ENCODE measurements around the gene ZRANB3. TPM values are rescaled to one million over a fixed set of nuclear protein-coding genes. Genes with fewer than 3 reads are reported as not detected.

The ZRANB3 gene
- total and polyA plus RNA-seq, 8 donors = 0.87 to 16.3 (median 2.6) TPM

DNA sequence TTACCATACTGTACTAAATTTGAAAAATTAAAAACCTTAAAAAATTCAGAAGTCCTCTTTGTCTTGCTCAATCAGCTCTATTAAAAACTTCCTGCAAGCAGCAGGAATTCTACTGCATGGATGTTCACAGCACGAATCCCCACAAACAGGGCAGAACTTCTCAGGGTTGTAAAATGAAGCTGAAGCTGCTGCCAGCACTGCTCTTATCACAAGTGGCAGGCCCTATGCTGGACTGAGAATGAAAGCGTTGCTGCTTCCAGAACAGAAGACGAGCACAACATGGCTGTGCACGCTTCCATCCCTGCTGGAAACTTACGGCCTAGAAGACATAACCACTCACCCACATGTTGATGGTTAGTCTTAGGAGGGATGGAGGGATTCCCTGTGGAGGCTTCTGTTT is 345.0 kb downstream of the ZRANB3 start:
- no peak for TF ChIP-seq POLR2AphosphoS5 (IDR thresholded peaks at IDR 0.05)
- TF ChIP-seq, protein P1, sequence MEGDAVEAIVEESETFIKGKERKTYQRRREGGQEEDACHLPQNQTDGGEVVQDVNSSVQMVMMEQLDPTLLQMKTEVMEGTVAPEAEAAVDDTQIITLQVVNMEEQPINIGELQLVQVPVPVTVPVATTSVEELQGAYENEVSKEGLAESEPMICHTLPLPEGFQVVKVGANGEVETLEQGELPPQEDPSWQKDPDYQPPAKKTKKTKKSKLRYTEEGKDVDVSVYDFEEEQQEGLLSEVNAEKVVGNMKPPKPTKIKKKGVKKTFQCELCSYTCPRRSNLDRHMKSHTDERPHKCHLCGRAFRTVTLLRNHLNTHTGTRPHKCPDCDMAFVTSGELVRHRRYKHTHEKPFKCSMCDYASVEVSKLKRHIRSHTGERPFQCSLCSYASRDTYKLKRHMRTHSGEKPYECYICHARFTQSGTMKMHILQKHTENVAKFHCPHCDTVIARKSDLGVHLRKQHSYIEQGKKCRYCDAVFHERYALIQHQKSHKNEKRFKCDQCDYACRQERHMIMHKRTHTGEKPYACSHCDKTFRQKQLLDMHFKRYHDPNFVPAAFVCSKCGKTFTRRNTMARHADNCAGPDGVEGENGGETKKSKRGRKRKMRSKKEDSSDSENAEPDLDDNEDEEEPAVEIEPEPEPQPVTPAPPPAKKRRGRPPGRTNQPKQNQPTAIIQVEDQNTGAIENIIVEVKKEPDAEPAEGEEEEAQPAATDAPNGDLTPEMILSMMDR (IDR thresholded peaks at IDR 0.05) = no peak
- no peak for TF ChIP-seq POLR2A (IDR thresholded peaks at IDR 0.05)
- no peak for TF ChIP-seq EP300 (IDR thresholded peaks at IDR 0.05)
- Histone ChIP-seq H3K27ac (no peak overlapping the region), H3K4me3 (no peak overlapping the region), H3K27me3 (no peaks in the 10 kb centered on the region), H3K4me1 (no peaks in the 10 kb centered on the region), H3K36me3 (peaks cover 0 to 10% (median 3%) of the 10 kb centered on the region in 4 donors), H3K9me3 (peaks cover 0 to 17% (median 0%) of the 10 kb centered on the region in 4 donors)
- DNase-seq = no peak
- 93 to 97% (median 95%) methylated on average over 5 of the region's 5 CpGs for WGBS, 5 donors
- intact Hi-C loops (cut with DNase I; ENCODE audit: low total_unique reads) = no loop called here

DNA sequence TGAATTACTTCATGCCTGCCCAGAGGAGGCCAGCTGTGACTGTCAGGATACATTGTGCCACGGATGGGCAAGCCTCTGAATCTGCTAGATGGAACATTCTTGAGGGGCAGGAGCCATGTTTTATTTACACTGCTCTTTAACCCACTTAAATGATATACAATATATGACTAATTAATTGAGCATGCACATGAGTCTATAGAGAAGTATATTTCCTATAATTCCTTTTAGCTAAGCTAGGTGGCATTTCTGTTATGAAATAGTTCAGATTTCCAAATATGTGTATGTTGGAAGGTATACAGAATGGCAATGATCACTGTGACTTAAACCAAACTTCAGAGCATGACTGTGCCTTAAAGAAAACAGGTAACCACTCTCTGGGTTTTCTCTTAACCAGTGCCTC is 347.2 kb downstream of the ZRANB3 start:
- 64 to 93% (median 87%) methylated on average over 1 of the region's 1 CpG for WGBS, 5 donors

DNA sequence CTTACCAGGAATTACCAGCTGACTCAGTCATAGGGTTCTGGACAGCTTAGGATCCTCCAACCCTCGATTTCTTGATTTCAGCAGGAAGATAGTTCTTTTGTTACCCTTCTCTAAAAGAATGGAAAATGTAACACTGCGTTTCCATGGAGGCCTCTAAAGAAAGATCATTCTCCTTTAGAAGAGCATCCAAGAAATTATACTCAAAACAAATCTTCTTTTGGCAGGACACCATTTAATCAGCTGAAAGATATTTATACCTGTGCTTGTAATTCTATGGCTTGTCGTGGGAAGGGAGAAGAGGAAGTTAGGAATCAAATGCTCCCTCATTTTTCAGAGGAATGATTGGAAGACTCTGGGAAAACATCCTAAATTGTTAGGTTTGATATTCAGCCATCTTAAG is 348.4 kb downstream of the ZRANB3 start:
- 76 to 86% (median 77%) methylated on average over 3 of the region's 3 CpGs for WGBS, 5 donors
- H3K27me3 ChIP-seq = no peaks in the 10 kb centered on the region
- no peak overlapping the region for H3K27ac ChIP-seq

More for the DNA sequence above, 347.2 kb downstream of the ZRANB3 start:
- peaks cover 0 to 10% (median 3%) of the 10 kb centered on the region in 4 donors for H3K36me3 ChIP-seq
- no peaks in the 10 kb centered on the region for H3K9me3 ChIP-seq
- intact Hi-C loops (cut with DNase I; ENCODE audit: low total_unique reads) = no loop called here
- TF ChIP-seq EP300 (IDR thresholded peaks at IDR 0.05) (no peak), POLR2A (IDR thresholded peaks at IDR 0.05) (no peak)
- H3K27ac ChIP-seq = no peak overlapping the region
- no peak overlapping the region for H3K4me3 ChIP-seq
- no peaks in the 10 kb centered on the region for H3K27me3 ChIP-seq
- DNase-seq = no peak
- H3K4me1 ChIP-seq = no peaks in the 10 kb centered on the region

DNA sequence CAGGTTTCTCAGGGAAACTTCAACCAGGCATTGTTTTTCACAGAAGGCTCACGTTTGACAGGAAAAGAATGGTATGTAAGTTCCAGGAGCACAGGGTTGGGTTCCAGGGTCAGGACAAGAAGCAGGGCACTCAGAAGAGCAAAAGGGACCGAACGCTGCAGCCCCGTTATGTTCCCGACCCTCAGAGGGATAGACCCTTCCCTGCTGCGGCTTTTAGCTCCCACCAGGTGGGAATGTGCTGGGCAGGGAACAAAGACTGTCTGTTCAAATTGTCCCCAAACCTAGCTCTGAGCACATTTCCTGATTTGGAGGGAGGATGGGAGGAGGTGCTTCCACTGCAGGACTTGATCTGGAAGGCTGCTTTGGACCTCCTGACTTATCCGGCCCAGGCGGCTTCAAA is 348.8 kb downstream of the ZRANB3 start:
- no peak for DNase-seq
- 67 to 81% (median 79%) methylated on average over 8 of the region's 8 CpGs for WGBS, 5 donors
- no peak overlapping the region for H3K27ac ChIP-seq
- no peak overlapping the region for H3K4me3 ChIP-seq
- intact Hi-C loops (cut with DNase I; ENCODE audit: low total_unique reads) = no loop called here
- peaks cover 0 to 4% (median under 1%) of the 10 kb centered on the region in 4 donors for H3K9me3 ChIP-seq
- no peaks in the 10 kb centered on the region for H3K4me1 ChIP-seq
- TF ChIP-seq, protein P1 (IDR thresholded peaks at IDR 0.05) = no peak
- TF ChIP-seq POLR2AphosphoS5 (IDR thresholded peaks at IDR 0.05) = no peak
- TF ChIP-seq EP300 (IDR thresholded peaks at IDR 0.05) = no peak
- no peak for TF ChIP-seq POLR2A (IDR thresholded peaks at IDR 0.05)
- H3K36me3 ChIP-seq = peaks cover 0 to 15% (median 9%) of the 10 kb centered on the region in 4 donors
- no peaks in the 10 kb centered on the region for H3K27me3 ChIP-seq

More for the DNA sequence above, 348.4 kb downstream of the ZRANB3 start:
- H3K4me1 ChIP-seq = no peaks in the 10 kb centered on the region
- intact Hi-C loops (cut with DNase I; ENCODE audit: low total_unique reads) = no loop called here
- TF ChIP-seq POLR2AphosphoS5 (IDR thresholded peaks at IDR 0.05) (no peak), EP300 (IDR thresholded peaks at IDR 0.05) (no peak), POLR2A (IDR thresholded peaks at IDR 0.05) (no peak)
- TF ChIP-seq, protein P1 (IDR thresholded peaks at IDR 0.05) = no peak
- no peak overlapping the region for H3K4me3 ChIP-seq
- DNase-seq = no peak
- peaks cover 0 to 11% (median 7%) of the 10 kb centered on the region in 4 donors for H3K36me3 ChIP-seq
- peaks cover 0 to under 1% (median 0%) of the 10 kb centered on the region in 4 donors for H3K9me3 ChIP-seq

DNA sequence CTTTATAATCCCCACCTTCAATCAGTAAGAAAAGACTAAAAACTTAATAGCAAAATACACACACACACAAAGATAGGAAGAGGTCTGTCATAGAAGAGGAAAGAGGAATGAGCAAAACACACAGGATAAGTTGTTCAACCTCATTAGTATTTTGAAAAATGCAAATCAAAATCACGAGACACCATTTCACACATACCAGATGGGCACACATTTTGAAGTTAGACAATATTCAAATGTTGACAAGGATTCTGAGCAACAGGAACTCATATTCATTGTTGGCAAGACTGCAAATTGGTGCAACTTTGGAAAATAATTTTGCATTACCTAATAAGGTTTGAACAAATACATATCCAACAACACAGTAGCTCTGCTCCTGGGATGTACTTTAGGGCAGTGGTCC is 351.3 kb downstream of the ZRANB3 start:
- 88 to 96% (median 94%) methylated on average over 1 of the region's 1 CpG for WGBS, 5 donors
- Histone ChIP-seq H3K36me3 (peaks cover 6 to 33% (median 27%) of the 10 kb centered on the region in 4 donors), H3K4me1 (no peaks in the 10 kb centered on the region), H3K4me3 (no peak overlapping the region), H3K27me3 (no peaks in the 10 kb centered on the region), H3K9me3 (peaks cover 0 to 7% (median 3%) of the 10 kb centered on the region in 4 donors), H3K27ac (no peak overlapping the region)
- intact Hi-C loops (cut with DNase I; ENCODE audit: low total_unique reads) = no loop called here
- TF ChIP-seq, protein P1 (IDR thresholded peaks at IDR 0.05) = no peak
- TF ChIP-seq POLR2AphosphoS5 (IDR thresholded peaks at IDR 0.05) (no peak), POLR2A (IDR thresholded peaks at IDR 0.05) (no peak), EP300 (IDR thresholded peaks at IDR 0.05) (no peak)
- no peak for DNase-seq
